ENCODE data around the gene ATP6V0E2. TPM values are rescaled to one million over a fixed set of nuclear protein-coding genes. Genes with fewer than 3 reads are reported as not detected.

ATP6V0E2 gene
- total RNA-seq, 1 experiment from 2014 or later = 35.6 TPM

DNA sequence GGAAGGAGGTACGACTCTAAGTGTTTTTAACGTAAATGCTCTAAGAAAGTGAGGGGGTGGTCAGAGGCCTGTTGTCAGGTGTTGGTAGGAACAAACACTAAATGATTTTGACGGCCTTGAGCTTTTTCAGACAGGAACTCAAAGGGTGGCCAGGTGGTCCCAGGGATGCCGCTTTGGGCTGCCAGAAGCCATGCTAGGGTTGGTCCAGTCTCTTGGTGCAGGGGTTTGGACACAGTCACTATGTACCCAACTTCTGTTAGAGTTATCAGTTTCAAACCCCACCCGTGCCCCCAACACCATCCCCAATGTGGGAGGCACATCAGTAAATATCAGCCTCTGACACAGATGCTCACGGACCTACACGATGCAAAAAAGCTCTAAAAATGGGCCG lies 9.3 kb downstream of the ATP6V0E2 start:
- Histone ChIP-seq H3K36me3 (ENCODE audit: low read depth) (no peaks in the 10 kb centered on the region), H2AFZ (no peak overlapping the region), H3K4me1 (replicated peaks; ENCODE audit: insufficient read depth) (no peaks in the 10 kb centered on the region), H3K27ac (no peak overlapping the region), H3K79me2 (ENCODE audit: low read depth) (no peaks in the 10 kb centered on the region), H3K9me3 (ENCODE audit: insufficient read depth, low read depth) (no peaks in the 10 kb centered on the region), H3K27me3 (ENCODE audit: insufficient read depth, low read depth) (no peaks in the 10 kb centered on the region), H3K9me2 (ENCODE audit: insufficient read depth) (no peaks in the 10 kb centered on the region), H3K4me3 (no peak overlapping the region), H3F3A (ENCODE audit: insufficient read depth, low read depth) (no peaks in the 10 kb centered on the region), H3K4me2 (no peak overlapping the region), H4K20me1 (ENCODE audit: insufficient read depth) (no peaks in the 10 kb centered on the region)
- no peak for DNase-seq
- BruUV-seq (replicated peaks) = no TSS peak
- ChIA-PET POLR2A (ENCODE audit: unreplicated experiment) (interaction anchor here (1.1 kb wide), 1 partner anchor 76 kb away, joined by 4 read pairs; no protein-coding TSS in a partner anchor), CTCF (interaction anchor here (0.5 to 1.2 kb wide), 5 partner anchors 16 to 162 kb away, joined by 3 to 6 read pairs (median 3); no protein-coding TSS in a partner anchor)
- intact Hi-C loops (cut with micrococcal nuclease; ENCODE audit: unreplicated experiment) = loop anchor here (2.0 kb wide), 2 partner anchors 164 to 394 kb away; no protein-coding TSS in a partner anchor
- TF ChIP-seq, protein P1, sequence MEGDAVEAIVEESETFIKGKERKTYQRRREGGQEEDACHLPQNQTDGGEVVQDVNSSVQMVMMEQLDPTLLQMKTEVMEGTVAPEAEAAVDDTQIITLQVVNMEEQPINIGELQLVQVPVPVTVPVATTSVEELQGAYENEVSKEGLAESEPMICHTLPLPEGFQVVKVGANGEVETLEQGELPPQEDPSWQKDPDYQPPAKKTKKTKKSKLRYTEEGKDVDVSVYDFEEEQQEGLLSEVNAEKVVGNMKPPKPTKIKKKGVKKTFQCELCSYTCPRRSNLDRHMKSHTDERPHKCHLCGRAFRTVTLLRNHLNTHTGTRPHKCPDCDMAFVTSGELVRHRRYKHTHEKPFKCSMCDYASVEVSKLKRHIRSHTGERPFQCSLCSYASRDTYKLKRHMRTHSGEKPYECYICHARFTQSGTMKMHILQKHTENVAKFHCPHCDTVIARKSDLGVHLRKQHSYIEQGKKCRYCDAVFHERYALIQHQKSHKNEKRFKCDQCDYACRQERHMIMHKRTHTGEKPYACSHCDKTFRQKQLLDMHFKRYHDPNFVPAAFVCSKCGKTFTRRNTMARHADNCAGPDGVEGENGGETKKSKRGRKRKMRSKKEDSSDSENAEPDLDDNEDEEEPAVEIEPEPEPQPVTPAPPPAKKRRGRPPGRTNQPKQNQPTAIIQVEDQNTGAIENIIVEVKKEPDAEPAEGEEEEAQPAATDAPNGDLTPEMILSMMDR (conservative IDR thresholded peaks at IDR 0.05) = no peak
- no peak for TF ChIP-seq EZH2 (IDR thresholded peaks at IDR 0.05; ENCODE audit: low read depth)

DNA sequence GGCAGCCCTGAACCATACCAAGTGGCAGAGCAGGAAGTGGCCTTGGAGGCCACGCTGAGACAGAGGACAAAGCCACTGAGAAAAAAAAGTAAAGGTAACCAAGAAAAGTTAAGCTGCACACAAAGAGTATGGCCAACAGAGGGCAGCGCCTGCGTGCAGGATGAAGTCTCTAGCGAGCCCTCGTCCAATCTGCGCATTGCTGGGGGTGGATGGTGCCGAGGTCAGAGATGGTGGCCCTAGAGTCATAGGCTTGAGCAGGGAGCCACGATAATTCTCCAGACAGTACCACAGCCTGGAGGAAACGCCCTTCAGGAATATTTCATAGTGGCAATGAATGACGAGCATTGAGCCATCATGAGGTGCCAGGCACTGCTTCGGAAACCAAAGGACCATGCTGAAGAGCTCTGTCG lies 9.7 kb downstream of the ATP6V0E2 start:
- Histone ChIP-seq H3K4me2 (no peak overlapping the region), H3K79me2 (ENCODE audit: low read depth) (no peaks in the 10 kb centered on the region), H2AFZ (no peak overlapping the region), H3K4me3 (no peak overlapping the region), H3K27ac (no peak overlapping the region), H4K20me1 (ENCODE audit: insufficient read depth) (no peaks in the 10 kb centered on the region), H3K9me2 (ENCODE audit: insufficient read depth) (no peaks in the 10 kb centered on the region), H3K36me3 (ENCODE audit: low read depth) (no peaks in the 10 kb centered on the region), H3K27me3 (ENCODE audit: insufficient read depth, low read depth) (no peaks in the 10 kb centered on the region), H3F3A (ENCODE audit: insufficient read depth, low read depth) (no peaks in the 10 kb centered on the region), H3K4me1 (replicated peaks; ENCODE audit: insufficient read depth) (no peaks in the 10 kb centered on the region), H3K9me3 (ENCODE audit: insufficient read depth, low read depth) (no peaks in the 10 kb centered on the region)
- DNase-seq = peak; percentile 58 to 62
- BruUV-seq (replicated peaks) = no TSS peak
- CTCF ChIA-PET = interaction anchor here (0.5 to 1.2 kb wide), 6 partner anchors 16 to 221 kb away, joined by 3 to 6 read pairs (median 3); no protein-coding TSS in a partner anchor
- intact Hi-C loops (cut with micrococcal nuclease; ENCODE audit: unreplicated experiment) = loop anchor here (2.0 kb wide), 2 partner anchors 163 to 393 kb away; no protein-coding TSS in a partner anchor
- POLR2A ChIA-PET (ENCODE audit: unreplicated experiment) = interaction anchor here (1.1 kb wide), 1 partner anchor 76 kb away, joined by 4 read pairs; no protein-coding TSS in a partner anchor
- no peak for TF ChIP-seq EZH2 (IDR thresholded peaks at IDR 0.05; ENCODE audit: low read depth)
- TF ChIP-seq, protein P1 (conservative IDR thresholded peaks at IDR 0.05) = peak; percentile 77

DNA sequence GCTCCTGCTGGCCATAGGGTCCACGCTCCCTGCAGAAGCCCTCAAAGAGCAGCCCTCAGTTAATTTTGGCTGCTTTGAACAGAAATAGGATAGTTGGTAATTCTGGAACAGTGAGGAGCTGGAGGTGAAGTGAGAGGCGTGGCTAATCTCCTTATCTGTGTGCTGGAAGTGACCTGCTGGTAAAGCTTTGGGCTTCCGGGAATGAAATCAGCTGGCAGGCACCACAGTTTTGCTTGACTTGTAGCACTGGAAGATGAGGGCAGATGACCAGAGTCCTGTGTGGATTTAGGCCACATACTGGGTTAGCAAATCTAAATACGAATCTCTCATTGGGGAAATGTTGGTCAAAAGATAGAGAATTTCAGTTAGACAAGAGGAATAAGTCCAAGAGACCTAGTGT lies 10.2 kb downstream of the ATP6V0E2 start:
- H3K9me2 ChIP-seq (ENCODE audit: insufficient read depth) = no peaks in the 10 kb centered on the region
- DNase-seq = no peak
- H3K79me2 ChIP-seq (ENCODE audit: low read depth) = no peaks in the 10 kb centered on the region
- H3K4me3 ChIP-seq = no peak overlapping the region
- no peaks in the 10 kb centered on the region for H4K20me1 ChIP-seq (ENCODE audit: insufficient read depth)
- H3K4me2 ChIP-seq = no peak overlapping the region
- no peaks in the 10 kb centered on the region for H3K36me3 ChIP-seq (ENCODE audit: low read depth)
- ChIA-PET CTCF (interaction anchor here (0.6 to 1.2 kb wide), 7 partner anchors 17 to 221 kb away, joined by 3 to 6 read pairs (median 3); no protein-coding TSS in a partner anchor), POLR2A (ENCODE audit: unreplicated experiment) (interaction anchor here (1.1 kb wide), 1 partner anchor 77 kb away, joined by 4 read pairs; no protein-coding TSS in a partner anchor)
- H2AFZ ChIP-seq = no peak overlapping the region
- TF ChIP-seq, protein P1 (conservative IDR thresholded peaks at IDR 0.05) = no peak
- no peak for TF ChIP-seq EZH2 (IDR thresholded peaks at IDR 0.05; ENCODE audit: low read depth)
- no peaks in the 10 kb centered on the region for H3K4me1 ChIP-seq (replicated peaks; ENCODE audit: insufficient read depth)
- BruUV-seq (replicated peaks) = no TSS peak
- no peaks in the 10 kb centered on the region for H3F3A ChIP-seq (ENCODE audit: insufficient read depth, low read depth)
- H3K27me3 ChIP-seq (ENCODE audit: insufficient read depth, low read depth) = no peaks in the 10 kb centered on the region
- H3K27ac ChIP-seq = no peak overlapping the region
- intact Hi-C loops (cut with micrococcal nuclease; ENCODE audit: unreplicated experiment) = no loop called here
- no peaks in the 10 kb centered on the region for H3K9me3 ChIP-seq (ENCODE audit: insufficient read depth, low read depth)
